GM12872 (cell line): ENCODE measurements around the gene SCAPER.

Source experiments
- TF ChIP-seq, protein P1 (sequence below): IDR thresholded peaks from 3 replicates; pipeline ENCODE4 v1.5.1; 2011; ENCODE audit warnings: low read depth, mild to moderate bottlenecking, low read length, moderate library complexity; ENCODE audit not compliant: insufficient read depth

The SCAPER gene

DNA sequence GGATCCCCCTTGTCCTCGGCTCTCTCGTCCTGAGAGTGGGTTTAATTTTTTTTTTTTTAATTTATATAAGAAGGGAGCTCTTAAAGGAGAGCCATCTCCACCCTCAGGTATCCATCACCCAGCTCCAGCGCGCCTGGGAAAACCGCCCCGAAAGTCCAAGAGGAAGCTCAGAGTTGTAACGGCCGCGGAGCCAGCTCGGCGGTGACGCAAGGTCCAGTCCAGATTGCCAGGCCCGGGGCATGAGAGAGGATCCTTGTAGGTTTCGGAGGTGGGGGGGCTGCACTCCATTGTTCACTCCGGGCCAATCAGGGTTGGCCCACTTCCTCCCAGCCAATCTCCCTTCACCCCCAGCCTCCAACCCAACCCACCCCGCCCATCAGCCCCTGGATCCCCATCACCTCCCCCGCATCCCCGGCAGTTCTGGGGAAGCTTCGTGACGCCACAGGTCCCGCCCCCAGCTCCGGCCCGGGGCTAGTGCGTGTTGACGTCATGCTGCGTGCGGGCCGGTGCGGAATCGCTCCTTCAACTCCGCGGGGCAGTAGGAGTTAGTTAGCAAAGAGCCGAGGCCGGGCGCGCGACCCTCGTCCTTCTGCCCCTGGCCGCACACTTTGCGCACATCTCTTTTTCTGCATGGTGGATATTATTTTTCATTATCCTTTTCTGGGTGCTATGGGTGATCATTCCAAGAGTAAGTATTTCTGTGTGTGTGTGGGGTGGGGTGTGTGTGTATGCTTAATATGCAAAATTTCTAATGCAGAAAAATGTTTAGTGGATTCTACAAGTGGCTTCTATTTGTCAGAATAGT lies 568.7 kb downstream of the SCAPER start, which contains the start of gene ISL2:
Gene ISL2 (plus strand): TSS at position 520 of the 805 bp plus-strand sequence. CDS start 111 bp downstream, at position 631.
- TF ChIP-seq, protein P1, sequence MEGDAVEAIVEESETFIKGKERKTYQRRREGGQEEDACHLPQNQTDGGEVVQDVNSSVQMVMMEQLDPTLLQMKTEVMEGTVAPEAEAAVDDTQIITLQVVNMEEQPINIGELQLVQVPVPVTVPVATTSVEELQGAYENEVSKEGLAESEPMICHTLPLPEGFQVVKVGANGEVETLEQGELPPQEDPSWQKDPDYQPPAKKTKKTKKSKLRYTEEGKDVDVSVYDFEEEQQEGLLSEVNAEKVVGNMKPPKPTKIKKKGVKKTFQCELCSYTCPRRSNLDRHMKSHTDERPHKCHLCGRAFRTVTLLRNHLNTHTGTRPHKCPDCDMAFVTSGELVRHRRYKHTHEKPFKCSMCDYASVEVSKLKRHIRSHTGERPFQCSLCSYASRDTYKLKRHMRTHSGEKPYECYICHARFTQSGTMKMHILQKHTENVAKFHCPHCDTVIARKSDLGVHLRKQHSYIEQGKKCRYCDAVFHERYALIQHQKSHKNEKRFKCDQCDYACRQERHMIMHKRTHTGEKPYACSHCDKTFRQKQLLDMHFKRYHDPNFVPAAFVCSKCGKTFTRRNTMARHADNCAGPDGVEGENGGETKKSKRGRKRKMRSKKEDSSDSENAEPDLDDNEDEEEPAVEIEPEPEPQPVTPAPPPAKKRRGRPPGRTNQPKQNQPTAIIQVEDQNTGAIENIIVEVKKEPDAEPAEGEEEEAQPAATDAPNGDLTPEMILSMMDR: no peak

DNA sequence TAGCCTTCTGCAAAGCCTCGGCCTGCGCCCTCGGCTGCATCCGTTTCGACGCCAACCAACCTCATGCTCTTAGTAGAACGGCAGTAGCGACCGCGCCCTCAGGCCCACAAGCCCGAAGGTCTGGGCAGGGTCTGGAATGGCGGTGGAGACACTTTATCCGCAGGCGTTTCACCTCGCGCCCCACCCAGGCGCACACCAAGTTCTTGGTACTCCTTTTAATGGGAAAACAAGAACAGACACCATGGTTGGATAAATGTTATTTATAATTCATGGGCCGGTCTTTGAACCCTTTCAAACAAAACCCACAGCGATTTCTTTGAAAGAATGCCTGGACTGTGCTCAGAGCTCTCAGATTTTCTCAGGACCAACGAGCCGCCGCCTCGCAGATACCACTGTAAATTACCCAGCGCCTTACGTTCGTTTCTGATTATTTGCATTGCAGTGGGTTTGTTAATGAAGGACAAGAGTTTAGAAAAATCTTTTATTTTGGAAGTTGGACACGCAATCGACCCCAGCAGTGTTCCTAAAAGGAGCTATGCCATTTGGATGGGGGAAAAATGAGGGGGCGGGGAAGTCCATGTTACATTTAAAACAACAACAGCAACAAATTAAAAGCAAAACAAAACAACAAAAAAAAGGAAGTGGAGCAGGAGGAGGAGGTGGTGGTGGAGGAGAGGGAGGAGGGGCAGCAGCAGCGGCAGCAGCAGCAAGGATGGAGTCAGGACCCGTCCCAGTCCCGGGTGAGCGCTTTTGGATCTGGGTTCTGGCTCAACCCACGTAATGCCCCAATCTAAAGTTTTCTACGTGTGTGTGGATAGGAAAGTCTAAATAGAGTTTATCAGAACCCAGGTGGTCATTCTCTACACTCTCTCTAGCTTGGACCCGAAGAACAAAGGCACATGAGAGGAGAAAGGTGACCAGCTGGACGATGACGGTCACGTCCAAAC lies 569.6 kb downstream of the SCAPER start:
- TF ChIP-seq, protein P1: no peak

DNA sequence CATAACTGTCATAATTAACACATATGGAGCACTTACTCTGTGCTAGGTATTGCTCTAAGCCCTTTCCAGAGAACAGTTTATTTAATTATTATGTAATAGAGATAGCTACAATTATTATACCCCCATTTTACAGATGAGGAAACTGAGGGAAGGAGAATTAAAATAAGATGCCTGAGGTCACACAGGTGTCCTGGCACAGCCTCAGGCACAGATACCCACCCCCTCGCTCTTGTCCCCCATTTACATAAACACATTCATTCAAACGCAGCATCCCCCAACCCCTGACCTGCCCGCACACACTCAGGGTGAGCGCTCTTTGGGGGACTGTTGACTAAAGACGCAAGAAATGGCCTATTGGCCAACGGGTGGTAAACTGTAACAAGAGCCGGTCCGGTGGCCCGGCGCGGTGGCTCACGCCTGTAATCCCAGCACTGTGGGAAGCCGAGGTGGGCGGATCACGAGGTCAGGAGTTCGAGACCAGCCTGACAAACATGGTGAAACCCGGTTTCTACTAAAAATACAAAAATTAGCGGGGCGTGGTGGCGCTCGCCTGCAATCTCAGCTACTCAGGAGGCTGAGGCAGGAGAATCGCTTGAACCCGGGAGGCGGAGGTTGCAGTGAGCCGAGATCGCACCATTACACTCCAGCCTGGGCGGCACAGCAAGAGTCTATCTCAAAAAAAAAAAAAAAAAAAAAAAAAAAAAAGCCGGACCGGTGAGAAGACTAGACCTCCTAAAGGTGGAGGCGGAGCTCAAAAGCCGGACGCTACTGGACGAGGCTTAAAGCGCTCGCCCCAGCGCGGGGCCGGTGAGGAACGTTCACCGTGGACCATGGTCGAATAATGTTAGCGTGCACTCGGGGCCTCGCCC lies 570.5 kb downstream of the SCAPER start:
- TF ChIP-seq, protein P1: no peak

DNA sequence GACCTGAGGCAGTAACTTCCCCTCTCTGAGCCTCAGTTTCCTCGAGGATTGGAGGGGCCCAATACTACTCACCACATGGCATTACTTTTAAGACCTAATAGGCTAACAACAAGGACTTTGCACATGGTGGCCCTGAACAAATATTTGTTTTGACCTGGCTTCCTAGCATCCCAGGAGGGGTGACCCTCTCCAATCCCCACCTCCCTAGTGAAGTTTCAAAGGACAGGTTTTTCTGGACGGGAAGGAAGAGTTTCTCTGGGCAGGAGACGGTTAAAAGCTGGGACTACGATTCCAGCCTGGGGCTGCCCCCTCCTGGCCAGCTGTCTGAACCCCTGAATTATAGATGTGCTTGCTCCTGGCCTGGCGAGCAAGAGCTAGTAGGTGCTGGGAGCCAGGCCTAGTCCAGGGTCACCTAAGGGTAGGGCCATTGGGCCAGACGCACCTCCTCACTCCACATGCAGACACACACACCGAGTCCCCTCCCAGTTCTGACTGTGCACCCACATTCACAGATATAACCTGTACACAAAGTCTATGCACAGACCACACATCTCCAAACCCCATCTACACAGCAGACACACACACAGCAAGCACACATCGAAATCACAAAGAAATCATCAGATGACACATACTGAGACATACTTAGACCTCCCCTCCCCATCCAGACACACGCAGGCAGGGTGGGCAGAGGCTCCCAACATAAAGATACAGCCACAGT lies 571.3 kb downstream of the SCAPER start:
- TF ChIP-seq, protein P1: peak; percentile 50

DNA sequence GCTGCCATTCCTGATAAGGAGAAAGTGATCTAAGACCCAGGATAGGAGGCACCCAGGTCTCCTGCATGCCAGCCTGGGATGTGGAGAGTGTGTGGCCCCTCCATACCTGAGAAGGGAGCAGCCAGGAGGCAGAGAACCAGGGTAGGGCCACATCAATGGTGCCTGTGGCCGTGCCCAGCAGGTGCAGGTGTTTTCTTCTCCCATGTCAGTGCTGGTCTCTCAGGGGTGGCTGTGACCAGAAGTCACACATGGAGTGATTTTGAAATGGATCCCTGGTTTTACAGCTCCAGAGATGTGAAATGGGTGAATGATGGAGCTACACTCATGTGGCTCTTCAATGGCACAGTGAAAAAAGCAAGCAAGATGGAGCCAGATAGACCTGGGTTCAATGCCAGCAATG lies 571.8 kb downstream of the SCAPER start:
- TF ChIP-seq, protein P1: no peak

DNA sequence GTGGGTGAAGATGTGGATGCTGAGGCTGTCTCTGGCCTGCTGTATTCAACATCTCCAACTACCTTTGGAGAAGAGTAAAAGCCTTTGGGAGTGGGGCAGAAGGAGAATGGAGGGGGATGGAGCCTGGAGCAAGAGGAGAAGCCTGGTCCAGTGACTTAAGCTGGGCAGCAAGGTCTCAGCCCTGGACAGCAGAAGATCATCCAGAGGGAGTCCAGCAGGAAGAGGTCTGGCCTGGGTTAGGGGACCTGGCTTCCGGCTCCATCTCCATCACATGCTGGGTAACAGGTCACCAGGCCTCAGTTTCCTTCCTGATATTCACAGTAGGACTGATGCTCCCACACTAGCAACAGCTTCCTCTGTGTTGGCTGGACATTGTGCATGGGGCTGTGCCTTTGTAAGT lies 572.3 kb downstream of the SCAPER start:
- TF ChIP-seq, protein P1: no peak
